Activated CD4-positive, alpha-beta T cell treated with anti-CD3 and anti-CD28 coated beads, Interleukin-2, amount 50 U/mL, for 16 hours (primary cell): Measurements from ENCODE around the gene EIF2S1.
A peak's percentile ranks its signal among the peaks of the same experiment; 100 is the strongest.
"Not testable (repeated sequence)": the region's sequence is repeated elsewhere in the genome, so short reads cannot be mapped to it uniquely, and the experiment has no call there.

Source experiments
- DNase-seq: peaks from one replicate; pipeline ENCODE4 v3.0.0-alpha.2; 2020

EIF2S1 gene

GRCh38 chr14:67372833-67373232 lies 12.7 kb downstream of the EIF2S1 start:
- no peak for DNase-seq

- DNase-seq: peak; percentile 59
These were observed 13.2 kb downstream of the EIF2S1 start for GRCh38 chr14:67373347-67373746.

GRCh38 chr14:67377916-67378315 lies 17.8 kb downstream of the EIF2S1 start:
- DNase-seq: no peak

GRCh38 chr14:67385120-67385519 lies 25.0 kb downstream of the EIF2S1 start:
- no peak for DNase-seq

GRCh38 chr14:67385618-67386017 lies 25.5 kb downstream of the EIF2S1 start:
- no peak for DNase-seq

- no peak for DNase-seq
These were observed 27.1 kb downstream of the EIF2S1 start for GRCh38 chr14:67387195-67387594.

GRCh38 chr14:67389275-67389674 lies 29.1 kb downstream of the EIF2S1 start:
- no peak for DNase-seq

- DNase-seq: no peak
These were observed 29.8 kb downstream of the EIF2S1 start for GRCh38 chr14:67389811-67390534.

GRCh38 chr14:67391268-67391667 lies 31.1 kb downstream of the EIF2S1 start:
- DNase-seq: no peak

GRCh38 chr14:67392123-67392522 lies 32.0 kb downstream of the EIF2S1 start:
- DNase-seq: no peak

GRCh38 chr14:67392800-67393199 lies 32.7 kb downstream of the EIF2S1 start:
- no peak for DNase-seq

GRCh38 chr14:67393689-67394088 lies 33.6 kb downstream of the EIF2S1 start:
- no peak for DNase-seq

- no peak for DNase-seq
These were observed 35.2 kb downstream of the EIF2S1 start for GRCh38 chr14:67395086-67395875.

- no peak for DNase-seq
These were observed 35.7 kb downstream of the EIF2S1 start for GRCh38 chr14:67395876-67396189.

GRCh38 chr14:67396381-67396970 lies 36.3 kb downstream of the EIF2S1 start:
- no peak for DNase-seq

- no peak for DNase-seq
These were observed 37.4 kb downstream of the EIF2S1 start for GRCh38 chr14:67397536-67397935.

GRCh38 chr14:67400434-67400833 lies 40.3 kb downstream of the EIF2S1 start:
- no peak for DNase-seq

GRCh38 chr14:67405771-67406170 lies 45.6 kb downstream of the EIF2S1 start:
- DNase-seq: no peak

GRCh38 chr14:67408122-67408801 lies 48.1 kb downstream of the EIF2S1 start:
- DNase-seq: not testable (repeated sequence)

GRCh38 chr14:67409461-67409860 lies 49.3 kb downstream of the EIF2S1 start:
- no peak for DNase-seq

- no peak for DNase-seq
These were observed 50.2 kb downstream of the EIF2S1 start for GRCh38 chr14:67410313-67410712.

GRCh38 chr14:67411370-67411769 lies 51.2 kb downstream of the EIF2S1 start:
- no peak for DNase-seq

GRCh38 chr14:67411820-67412421 lies 51.8 kb downstream of the EIF2S1 start, which contains the start of gene PLEK2:
Gene PLEK2, minus strand, starts transcription at chr14:67412165. Its CDS starts 106 bp downstream, at chr14:67412059.
- DNase-seq: no peak
